ENCODE data around the gene ERBB4.

Gene ERBB4

DNA sequence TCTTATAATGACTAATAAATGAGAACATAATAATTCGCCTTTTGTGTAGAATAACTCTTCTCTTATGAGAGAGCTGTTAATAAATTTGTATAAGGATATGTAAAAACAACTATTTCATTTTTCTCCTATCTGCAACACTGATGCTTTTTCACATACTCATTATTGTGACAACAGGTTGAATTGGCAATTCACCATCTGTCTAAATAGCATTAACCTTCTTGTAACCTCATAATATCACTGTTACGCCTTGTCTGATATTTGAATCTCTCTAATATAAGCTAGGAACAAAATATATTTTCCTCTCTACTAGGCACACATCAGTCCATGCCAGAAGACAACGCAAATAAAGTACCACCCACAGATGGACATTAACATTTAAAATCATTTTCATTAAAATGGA lies 1043.3 kb downstream of the ERBB4 start:
- CTCF ChIA-PET, result no interaction called here
- DNase-seq, result no peak
- Mint-ChIP-seq H3K9me3 (no peaks in the 10 kb centered on the region), H3K4me1 (no peaks in the 10 kb centered on the region), H3K27me3 (no peaks in the 10 kb centered on the region), H3K36me3 (no peaks in the 10 kb centered on the region), H3K27ac (no peak overlapping the region), H3K4me3 (no peak overlapping the region)

DNA sequence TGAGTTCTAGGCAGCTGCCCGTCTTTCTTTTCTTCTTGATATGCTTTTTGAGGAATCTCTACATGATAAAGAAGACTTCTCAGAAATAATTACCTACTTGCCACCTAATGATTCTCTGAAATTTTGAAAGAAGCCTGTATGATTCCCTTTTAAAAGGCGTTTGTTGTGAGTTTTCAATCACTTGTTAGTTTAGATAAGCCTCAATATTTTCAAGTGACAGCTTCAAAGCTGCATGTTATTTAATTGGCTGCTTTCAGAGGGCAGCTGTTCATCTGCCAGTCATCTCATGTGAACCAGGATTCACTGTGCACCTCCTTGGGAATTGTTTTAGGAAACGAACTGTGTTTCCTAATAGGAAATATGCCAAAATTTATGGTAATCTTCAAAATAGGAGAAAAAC lies 1044.1 kb downstream of the ERBB4 start:
- Mint-ChIP-seq H3K36me3 (no peaks in the 10 kb centered on the region), H3K4me3 (no peak overlapping the region), H3K4me1 (no peaks in the 10 kb centered on the region), H3K27me3 (no peaks in the 10 kb centered on the region), H3K9me3 (no peaks in the 10 kb centered on the region), H3K27ac (no peak overlapping the region)
- CTCF ChIA-PET, result no interaction called here
- no peak for DNase-seq

DNA sequence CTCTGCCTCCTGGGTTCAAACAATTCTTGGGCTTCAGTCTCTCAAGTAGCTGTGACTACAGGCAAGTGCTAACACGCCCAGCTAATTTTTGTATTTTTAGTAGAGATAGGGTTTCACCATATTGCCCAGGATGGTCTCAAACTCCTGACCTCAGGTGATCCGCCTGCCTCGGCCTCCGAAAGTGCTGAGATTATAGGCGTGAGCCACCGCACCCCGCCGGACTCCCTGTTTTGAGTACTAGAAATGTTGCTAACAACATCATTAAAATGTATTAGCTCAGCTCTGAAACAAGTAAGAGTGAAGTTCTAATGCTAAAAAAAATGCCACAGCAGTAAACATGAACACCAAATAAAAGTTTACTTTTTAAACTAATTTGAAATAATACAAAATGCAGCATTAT lies 1044.5 kb downstream of the ERBB4 start:
- no peaks in the 10 kb centered on the region for H3K4me1 Mint-ChIP-seq
- H3K27ac Mint-ChIP-seq, result no peak overlapping the region
- H3K9me3 Mint-ChIP-seq, result no peaks in the 10 kb centered on the region
- no peaks in the 10 kb centered on the region for H3K36me3 Mint-ChIP-seq
- no peak for DNase-seq
- no peak overlapping the region for H3K4me3 Mint-ChIP-seq
- no peaks in the 10 kb centered on the region for H3K27me3 Mint-ChIP-seq
- CTCF ChIA-PET, result no interaction called here

DNA sequence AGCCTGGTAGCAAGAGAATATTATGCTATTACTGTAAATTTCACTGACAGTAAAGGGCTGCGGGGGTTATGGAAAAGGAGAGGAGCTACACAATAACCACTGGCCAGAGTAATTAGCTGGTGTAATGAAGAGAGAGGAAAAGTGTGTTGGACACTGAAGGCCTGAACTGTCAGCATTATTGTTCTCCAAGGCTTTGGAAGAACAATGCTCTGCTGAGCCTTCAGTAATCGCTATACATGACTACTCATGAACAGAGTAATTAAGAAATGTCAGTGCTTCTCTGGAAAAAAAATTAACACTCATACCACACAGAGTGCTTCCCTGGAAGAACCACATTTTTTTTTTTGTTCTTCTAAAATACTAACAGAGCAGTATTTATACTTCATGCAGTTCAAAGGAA lies 1050.9 kb downstream of the ERBB4 start:
- Mint-ChIP-seq H3K4me3 (no peak overlapping the region), H3K27me3 (no peaks in the 10 kb centered on the region), H3K9me3 (no peaks in the 10 kb centered on the region), H3K4me1 (no peaks in the 10 kb centered on the region), H3K27ac (no peak overlapping the region), H3K36me3 (no peaks in the 10 kb centered on the region)
- CTCF ChIA-PET, result no interaction called here
- DNase-seq, result no peak

DNA sequence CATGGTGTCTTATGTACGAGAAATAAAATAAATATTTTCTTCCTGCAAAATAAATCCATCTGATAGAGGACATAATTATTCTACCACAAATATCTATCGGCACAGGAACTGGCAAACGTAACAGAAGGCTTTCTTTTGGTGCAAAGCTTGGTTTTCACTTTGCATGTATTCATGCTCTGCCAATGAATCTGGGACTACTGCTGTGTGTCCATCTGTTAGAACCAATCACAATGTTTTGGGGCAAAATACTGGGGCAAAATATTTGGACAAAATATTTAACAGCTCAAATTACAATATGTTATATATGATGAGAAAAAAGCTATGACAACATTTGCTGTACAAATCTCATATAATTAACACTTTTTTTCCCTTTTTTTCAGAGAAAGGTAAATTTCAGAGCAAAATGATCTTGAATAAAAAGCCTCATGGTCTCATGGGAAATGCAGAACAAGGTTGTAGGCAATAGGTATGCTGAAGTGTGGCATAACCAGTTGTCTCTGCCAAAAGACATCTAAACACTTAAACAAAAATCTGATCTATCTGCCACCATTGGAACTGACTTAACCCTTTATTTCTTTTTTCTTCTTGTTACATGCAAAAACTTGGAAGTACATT lies 1059.0 kb downstream of the ERBB4 start:
- CTCF ChIA-PET, result no interaction called here
- no peaks in the 10 kb centered on the region for H3K9me3 Mint-ChIP-seq
- no peaks in the 10 kb centered on the region for H3K4me1 Mint-ChIP-seq
- no peak for DNase-seq
- no peaks in the 10 kb centered on the region for H3K27me3 Mint-ChIP-seq
- H3K36me3 Mint-ChIP-seq, result no peaks in the 10 kb centered on the region
- no peak overlapping the region for H3K27ac Mint-ChIP-seq
- no peak overlapping the region for H3K4me3 Mint-ChIP-seq

DNA sequence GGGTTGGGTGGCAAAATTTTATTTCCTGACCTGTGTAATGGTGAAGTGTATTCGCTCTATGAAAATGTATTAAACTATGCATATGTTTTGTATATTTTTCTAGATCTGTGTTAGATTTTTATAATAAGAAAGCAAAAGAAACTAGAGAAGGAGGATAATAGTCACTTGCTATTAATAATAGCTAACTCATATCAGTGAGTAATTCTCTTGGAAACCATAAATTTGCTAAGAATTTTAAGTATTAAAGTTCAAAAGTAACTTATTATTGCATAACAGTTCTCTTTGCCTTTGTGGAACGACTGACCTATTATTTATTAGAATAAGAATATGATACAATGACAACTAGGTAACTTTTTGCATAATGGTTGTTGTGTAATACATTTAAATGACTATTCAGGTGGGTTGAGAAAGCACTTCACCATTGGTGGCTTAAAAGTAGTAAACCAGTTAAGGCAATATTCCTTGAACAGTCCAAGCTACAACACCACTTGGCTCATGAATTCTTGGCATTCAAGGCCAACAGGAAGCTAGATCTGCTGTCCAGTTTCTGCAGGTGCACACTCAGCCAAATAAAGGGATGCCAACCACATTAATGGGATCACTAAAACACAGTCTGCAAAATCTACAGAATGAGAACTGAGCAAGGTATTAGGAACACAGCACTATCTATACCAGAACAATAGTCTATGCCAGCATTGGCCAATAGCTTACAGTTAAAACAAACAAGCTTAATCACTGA lies 1060.9 kb downstream of the ERBB4 start:
- H3K9me3 Mint-ChIP-seq, result no peaks in the 10 kb centered on the region
- no peaks in the 10 kb centered on the region for H3K27me3 Mint-ChIP-seq
- no peak overlapping the region for H3K27ac Mint-ChIP-seq
- CTCF ChIA-PET, result no interaction called here
- no peaks in the 10 kb centered on the region for H3K36me3 Mint-ChIP-seq
- DNase-seq, result no peak
- H3K4me1 Mint-ChIP-seq, result no peaks in the 10 kb centered on the region
- no peak overlapping the region for H3K4me3 Mint-ChIP-seq

DNA sequence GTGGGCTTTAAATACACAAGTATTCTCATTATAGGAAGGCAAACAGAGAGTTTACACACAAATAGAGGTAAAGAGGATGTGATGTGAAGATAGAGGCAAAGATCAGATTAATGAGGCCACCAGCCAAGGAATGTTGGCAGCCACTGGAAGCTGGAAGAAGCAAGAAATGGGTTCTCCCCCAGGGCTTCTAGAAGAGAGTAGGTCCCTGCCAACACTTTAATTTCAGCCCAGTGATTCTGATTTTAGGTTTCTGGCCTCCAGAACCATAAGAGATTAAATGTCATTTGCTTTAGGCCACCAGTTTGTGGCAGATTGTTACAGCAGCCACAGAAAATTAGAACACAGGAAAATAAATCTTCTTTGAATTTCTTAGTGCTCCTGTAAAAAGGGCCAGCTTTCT lies 1065.5 kb downstream of the ERBB4 start:
- no peak overlapping the region for H3K4me3 Mint-ChIP-seq
- H3K9me3 Mint-ChIP-seq, result no peaks in the 10 kb centered on the region
- H3K36me3 Mint-ChIP-seq, result no peaks in the 10 kb centered on the region
- CTCF ChIA-PET, result no interaction called here
- no peaks in the 10 kb centered on the region for H3K27me3 Mint-ChIP-seq
- DNase-seq, result no peak
- no peak overlapping the region for H3K27ac Mint-ChIP-seq
- no peaks in the 10 kb centered on the region for H3K4me1 Mint-ChIP-seq

DNA sequence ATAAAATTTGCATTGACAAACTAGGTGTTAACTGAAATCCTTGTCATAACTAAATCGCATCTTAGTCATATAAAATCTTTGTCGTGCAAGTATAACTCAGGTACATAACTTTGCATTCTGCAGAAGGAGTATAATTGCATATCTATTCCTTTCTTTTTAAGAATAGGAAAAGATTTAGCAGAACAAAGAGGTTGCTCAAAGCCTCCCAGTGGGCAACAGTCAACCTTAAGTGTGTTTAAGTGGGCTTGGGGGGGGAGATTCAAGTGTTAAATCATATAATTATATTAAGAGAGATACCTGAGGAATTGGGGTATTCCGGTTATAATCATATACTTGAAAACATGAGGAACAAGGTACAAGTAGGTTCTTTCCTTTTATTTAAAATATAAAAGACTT lies 1068.9 kb downstream of the ERBB4 start:
- Mint-ChIP-seq H3K27me3 (no peaks in the 10 kb centered on the region), H3K27ac (no peak overlapping the region), H3K36me3 (no peaks in the 10 kb centered on the region), H3K4me3 (no peak overlapping the region), H3K4me1 (no peaks in the 10 kb centered on the region), H3K9me3 (no peaks in the 10 kb centered on the region)
- CTCF ChIA-PET, result no interaction called here
- DNase-seq, result no peak

DNA sequence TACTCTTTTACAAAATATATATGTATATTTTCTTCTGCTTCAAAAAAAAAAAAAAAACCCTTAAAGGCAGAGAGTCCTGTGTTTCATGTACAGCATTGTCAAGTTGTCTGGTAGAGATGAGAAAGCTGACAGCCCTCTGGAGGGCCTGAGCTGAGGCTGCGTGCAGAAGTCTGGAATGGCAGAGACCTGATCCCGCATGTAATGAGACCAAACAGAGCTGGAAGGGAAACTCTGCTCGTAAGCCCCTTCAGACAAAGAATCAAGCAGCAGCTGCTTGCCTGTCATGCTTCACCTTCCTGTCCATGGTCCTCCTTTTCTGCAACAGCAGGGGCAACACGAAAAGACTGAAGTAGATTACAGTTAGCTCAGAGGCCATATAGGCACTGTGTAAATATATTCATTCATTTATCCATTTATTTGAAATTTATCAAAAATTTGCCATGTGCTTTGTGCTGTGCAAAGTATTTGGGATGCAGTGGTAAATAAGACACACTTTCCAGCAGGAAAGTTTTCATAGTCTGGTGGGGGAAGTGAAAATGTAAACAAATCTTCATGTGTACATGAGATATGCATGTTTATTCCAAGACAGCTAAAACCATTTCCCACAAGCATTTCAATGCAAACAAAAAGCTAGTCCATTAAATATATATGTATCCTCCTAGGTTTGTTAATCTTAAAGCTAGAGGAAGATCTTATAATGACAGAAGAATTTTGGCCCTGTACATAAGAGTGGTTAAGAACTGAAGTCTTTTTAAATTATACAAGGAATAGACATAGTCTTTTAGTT lies 1069.5 kb downstream of the ERBB4 start:
- Mint-ChIP-seq H3K4me3 (no peak overlapping the region), H3K36me3 (no peaks in the 10 kb centered on the region), H3K27ac (no peak overlapping the region), H3K4me1 (no peaks in the 10 kb centered on the region), H3K9me3 (no peaks in the 10 kb centered on the region), H3K27me3 (no peaks in the 10 kb centered on the region)
- DNase-seq, result no peak
- CTCF ChIA-PET, result no interaction called here

DNA sequence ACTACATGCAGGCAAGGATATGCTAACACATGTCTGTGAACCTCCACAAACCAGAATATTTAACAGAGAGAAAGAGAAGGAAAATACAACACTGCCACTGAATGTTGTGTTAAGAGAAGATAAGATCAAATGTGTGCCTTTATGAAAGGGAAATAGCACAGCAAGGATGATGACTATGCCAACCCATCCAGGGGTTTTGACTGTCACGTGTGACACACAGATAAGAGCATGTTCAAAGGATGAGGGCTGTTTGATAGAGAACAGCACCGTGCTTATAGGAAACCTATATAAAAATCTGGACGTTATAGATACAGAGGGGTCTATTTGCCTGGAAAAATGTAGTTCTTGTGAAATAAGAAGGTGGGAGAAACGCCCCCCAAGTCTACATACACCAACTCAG lies 1070.4 kb downstream of the ERBB4 start:
- CTCF ChIA-PET, result no interaction called here
- no peak for DNase-seq
- Mint-ChIP-seq H3K9me3 (no peaks in the 10 kb centered on the region), H3K4me1 (no peaks in the 10 kb centered on the region), H3K4me3 (no peak overlapping the region), H3K27ac (no peak overlapping the region), H3K36me3 (no peaks in the 10 kb centered on the region), H3K27me3 (no peaks in the 10 kb centered on the region)

DNA sequence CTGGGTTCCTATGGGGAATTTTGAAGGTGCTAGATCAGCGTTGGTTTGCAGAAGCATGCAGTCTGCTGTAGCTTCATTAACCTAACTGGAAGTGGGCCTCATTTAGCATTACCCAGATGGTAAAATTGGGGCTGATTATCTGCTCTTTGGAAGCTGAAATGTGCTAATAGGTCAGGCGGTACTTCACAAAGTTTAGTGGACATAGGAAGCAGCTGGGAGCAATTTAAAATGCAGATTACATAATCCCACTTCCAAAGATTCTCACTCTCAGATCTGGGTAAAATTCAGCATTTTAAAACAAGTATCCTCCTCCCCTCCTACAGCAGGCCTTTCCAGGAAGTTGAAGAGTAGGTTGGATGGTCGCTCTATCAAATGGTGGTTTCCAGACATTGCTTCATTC lies 1075.2 kb downstream of the ERBB4 start:
- Mint-ChIP-seq H3K27me3 (no peaks in the 10 kb centered on the region), H3K27ac (no peak overlapping the region), H3K4me1 (no peaks in the 10 kb centered on the region), H3K4me3 (no peak overlapping the region), H3K9me3 (no peaks in the 10 kb centered on the region), H3K36me3 (no peaks in the 10 kb centered on the region)
- CTCF ChIA-PET, result interaction anchor here (1.2 kb wide), 1 partner anchor 9 kb away, joined by 3 read pairs; no protein-coding TSS in a partner anchor
- DNase-seq, result no peak

DNA sequence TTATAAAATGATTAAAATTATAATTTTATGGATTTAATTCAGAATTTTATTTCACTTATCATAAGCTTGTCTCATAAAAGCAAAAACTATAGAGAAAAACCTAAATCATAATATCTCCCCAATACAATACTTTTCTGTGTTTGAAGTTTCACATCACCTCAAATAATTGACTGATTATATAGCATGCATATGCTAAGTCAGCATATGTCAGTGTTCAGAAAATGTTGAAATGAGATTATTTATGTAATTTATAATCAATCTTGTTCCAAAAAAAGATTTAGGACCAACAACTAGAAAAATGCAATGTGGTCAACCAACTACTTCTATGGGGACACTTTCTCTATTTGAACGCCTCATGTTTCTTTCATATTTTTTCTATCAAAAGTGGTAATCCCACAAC lies 1079.6 kb downstream of the ERBB4 start:
- no peak for DNase-seq
- CTCF ChIA-PET, result no interaction called here
- no peaks in the 10 kb centered on the region for H3K36me3 Mint-ChIP-seq
- H3K27ac Mint-ChIP-seq, result no peak overlapping the region
- no peaks in the 10 kb centered on the region for H3K4me1 Mint-ChIP-seq
- no peaks in the 10 kb centered on the region for H3K27me3 Mint-ChIP-seq
- H3K9me3 Mint-ChIP-seq, result no peaks in the 10 kb centered on the region
- H3K4me3 Mint-ChIP-seq, result no peak overlapping the region

DNA sequence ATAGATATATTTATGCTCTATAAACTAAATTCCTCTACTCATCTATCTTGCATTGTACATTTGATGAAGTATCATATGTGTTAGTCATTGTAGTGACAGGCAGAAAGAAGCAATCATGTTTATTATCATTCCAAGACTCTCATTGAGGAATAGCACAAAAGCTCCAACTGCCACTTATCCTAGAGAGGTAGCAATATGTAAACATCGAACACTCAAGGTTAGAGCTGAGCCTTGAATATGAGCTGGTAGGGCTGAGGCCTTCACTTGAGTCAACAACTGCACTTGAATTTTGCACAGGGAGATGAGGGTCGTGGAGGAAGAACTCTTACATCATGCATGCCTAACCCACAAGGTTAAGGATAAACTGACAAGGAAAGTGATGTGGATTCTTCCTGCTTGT lies 1081.3 kb downstream of the ERBB4 start:
- DNase-seq, result no peak
- Mint-ChIP-seq H3K27ac (no peak overlapping the region), H3K9me3 (no peaks in the 10 kb centered on the region), H3K27me3 (no peaks in the 10 kb centered on the region), H3K4me3 (no peak overlapping the region), H3K4me1 (no peaks in the 10 kb centered on the region), H3K36me3 (no peaks in the 10 kb centered on the region)
- CTCF ChIA-PET, result no interaction called here

DNA sequence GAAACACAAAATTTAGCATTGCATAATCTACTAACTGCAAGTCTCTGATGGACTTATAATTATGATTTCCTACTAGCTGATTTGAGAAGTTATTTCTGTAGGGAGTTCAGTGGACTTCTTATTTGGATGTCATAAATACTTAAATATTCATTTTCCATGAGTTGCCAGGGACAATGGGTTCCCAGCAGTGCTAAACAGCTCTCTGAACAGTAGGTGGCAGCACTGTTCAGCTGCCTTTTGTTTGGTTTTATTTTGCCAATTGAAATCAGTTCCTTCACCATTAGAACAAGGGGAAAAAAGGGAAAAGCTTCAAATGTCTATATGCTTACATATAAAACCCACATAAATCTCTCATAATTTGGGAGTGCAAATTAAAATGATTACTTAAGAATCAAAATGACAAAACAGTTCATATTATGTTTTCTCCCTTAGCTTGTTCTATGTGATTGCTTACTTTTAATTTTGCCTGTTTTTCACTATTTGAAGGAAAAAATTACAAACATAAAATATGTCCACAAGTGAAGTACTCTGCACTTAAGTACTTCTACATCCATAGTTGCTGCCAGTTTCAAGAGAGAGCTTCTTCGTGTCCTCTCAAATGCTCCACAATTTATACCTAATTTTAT lies 1083.3 kb downstream of the ERBB4 start:
- no peak overlapping the region for H3K27ac Mint-ChIP-seq
- H3K36me3 Mint-ChIP-seq, result no peaks in the 10 kb centered on the region
- H3K4me3 Mint-ChIP-seq, result no peak overlapping the region
- no peaks in the 10 kb centered on the region for H3K4me1 Mint-ChIP-seq
- no peaks in the 10 kb centered on the region for H3K9me3 Mint-ChIP-seq
- peak; percentile 27 for DNase-seq
- no peaks in the 10 kb centered on the region for H3K27me3 Mint-ChIP-seq
- CTCF ChIA-PET, result interaction anchor here (0.7 to 2.2 kb wide), 7 partner anchors 9 to 1112 kb away, joined by 3 to 8 read pairs (median 3); no protein-coding TSS in a partner anchor

All from activated naive CD4-positive, alpha-beta T cell treated with anti-CD3 and anti-CD28 coated beads, Interleukin-2, amount 10 ng/mL, durations not matched to agents 7 days and 5 days (primary cell).